Bronchial epithelial cell (primary cell): ENCODE data around the gene PM20D1. TPM values are rescaled to one million over a fixed set of nuclear protein-coding genes. Genes with fewer than 3 reads are reported as not detected.

Experiments
- DNase-seq: peaks from one replicate; pipeline ENCODE4 v3.0.0-alpha.2; 2010; ENCODE audit warnings: low read depth
- FAIRE-seq: peaks from 2 replicates; lab custom pipeline; 2011; peaks lifted over from hg19 to GRCh38; lab: Jason Lieb, UNC
- H3K27me3 ChIP-seq: 2 replicates; pipeline ENCODE4 v1.5.1; 2011; ENCODE audit warnings: low read length; ENCODE audit not compliant: control insufficient read depth, insufficient read depth
- H3K36me3 ChIP-seq: 2 replicates; pipeline ENCODE4 v1.5.1; 2011; ENCODE audit warnings: low read length; ENCODE audit not compliant: control insufficient read depth, insufficient read depth
- H3K4me3 ChIP-seq: 2 replicates; pipeline ENCODE4 v1.5.1; 2011; ENCODE audit warnings: mild to moderate bottlenecking, low read depth, low read length, control low read depth
- CTCF ChIP-seq: IDR thresholded peaks from 2 replicates; pipeline ENCODE4 v1.5.1; 2011; ENCODE audit warnings: mild to moderate bottlenecking, moderate library complexity, low read length, control low read depth, inconsistent platforms; ENCODE audit not compliant: insufficient read depth, severe bottlenecking
- total RNA-seq: library from RNA; depleted of rRNA; stranded (reverse); fragments of >200 nt; gene quantifications from 2 replicates; pipeline ENCODE4 v1.2.1, GENCODE V29; 2014

The PM20D1 gene
- total RNA-seq, 1 donor from 2014 or later = not detected

- Histone ChIP-seq H3K4me3 (no peak overlapping the region), H3K36me3 (peaks cover 15% of the 10 kb centered on the region), H3K27me3 (no peaks in the 10 kb centered on the region)
- FAIRE-seq (no peak), DNase-seq (no peak)
- TF ChIP-seq CTCF = no peak
Observed at GRCh38 chr1:205800427-205800826, 49.5 kb downstream of the PM20D1 start.

GRCh38 chr1:205798577-205798976 lies 51.4 kb downstream of the PM20D1 start:
- Histone ChIP-seq H3K27me3 (no peaks in the 10 kb centered on the region), H3K36me3 (peaks cover 19% of the 10 kb centered on the region), H3K4me3 (no peak overlapping the region)
- no peak for TF ChIP-seq CTCF
- FAIRE-seq (no peak), DNase-seq (peak; percentile 78)

GRCh38 chr1:205797168-205797567 lies 52.8 kb downstream of the PM20D1 start:
- no peak overlapping the region for H3K4me3 ChIP-seq
- DNase-seq (no peak), FAIRE-seq (no peak)
- peaks cover 19% of the 10 kb centered on the region for H3K36me3 ChIP-seq
- H3K27me3 ChIP-seq = no peaks in the 10 kb centered on the region
- no peak for TF ChIP-seq CTCF

GRCh38 chr1:205794011-205794730 lies 55.8 kb downstream of the PM20D1 start:
- no peak for DNase-seq
- no peak for TF ChIP-seq CTCF
- Histone ChIP-seq H3K36me3 (peaks cover 14% of the 10 kb centered on the region), H3K27me3 (no peaks in the 10 kb centered on the region), H3K4me3 (no peak overlapping the region)
- no peak for FAIRE-seq

- peaks cover 14% of the 10 kb centered on the region for H3K36me3 ChIP-seq
- FAIRE-seq = no peak
- H3K27me3 ChIP-seq = no peaks in the 10 kb centered on the region
Observed at GRCh38 chr1:205792961-205793673, 56.8 kb downstream of the PM20D1 start.

More at GRCh38 chr1:205792961-205793673, 56.8 kb downstream of the PM20D1 start:
- no peak overlapping the region for H3K4me3 ChIP-seq
- no peak for DNase-seq
- no peak for TF ChIP-seq CTCF
